GM12878 (cell line): Measurements from ENCODE around the gene TMEM209. TPM values are rescaled to one million over a fixed set of nuclear protein-coding genes. Genes with fewer than 3 reads are reported as not detected.

Experiments used
- ATAC-seq: fragments of 200-7000 bp; cut with Tn5 transposase; 3 replicates; pipeline ENCODE4 v1.9.1; 2020; ENCODE audit warnings: mild to moderate bottlenecking, moderate library complexity
- BruUV-seq: library from RNA; stranded (reverse); fragments of 400-500 nt; replicated peaks from 2 replicates; lab custom pipeline; 2021; lab: Mats Ljungman, UMichigan
- CTCF ChIA-PET: fragments of 300-600 bp; sonication (Branson Sonifier 250); formaldehyde crosslinking; extraction: SDS; loops from one replicate; lab custom pipeline; 2021; ENCODE audit warnings: inconsistent platforms; lab: Yijun Ruan, JAX
- POLR2A ChIA-PET: fragments of 350-600 bp; formaldehyde crosslinking; extraction: SDS; loops from one replicate; lab custom pipeline; 2021; ENCODE audit warnings: inconsistent platforms; lab: Charles Lee
- RAD21 ChIA-PET: fragments of 300-600 bp; sonication (Branson Sonifier 250); formaldehyde crosslinking; loops from one replicate; lab custom pipeline; 2023; ENCODE audit warnings: antibody characterized with exemption; ENCODE audit not compliant: unreplicated experiment; lab: Charles Lee
- SMC1A ChIA-PET: fragments of 300-600 bp; sonication (Branson Sonifier 250); formaldehyde crosslinking; loops from one replicate; lab custom pipeline; 2023; ENCODE audit not compliant: unreplicated experiment, uncharacterized antibody; lab: Charles Lee
- DNase-seq: peaks from one replicate; pipeline ENCODE4 v3.0.0-alpha.2; 2011; ENCODE audit warnings: low read depth, low spot score
- FAIRE-seq: peaks from 3 replicates; lab custom pipeline; 2011; peaks lifted over from hg19 to GRCh38; lab: Jason Lieb, UNC
- H2AFZ ChIP-seq: 2 replicates; pipeline ENCODE4 v1.6.0; 2011; ENCODE audit warnings: low read depth, low read length, control low read depth; ENCODE audit not compliant: control insufficient read depth
- H3K27ac ChIP-seq: 2 replicates; pipeline ENCODE4 v1.5.1; 2011; ENCODE audit warnings: control low read depth; ENCODE audit not compliant: control insufficient read depth, insufficient read depth
- H3K27me3 ChIP-seq, 2 experiments: replicated peaks in 1 of 2; 2 replicates each; pipeline versions ENCODE4 v1.6.0 to v1.6.1; 2011; ENCODE audit warnings: low read length in 1 of 2; ENCODE audit not compliant: control insufficient read depth in 2 of 2, insufficient read depth in 2 of 2
- H3K36me3 ChIP-seq, 2 experiments: 2 replicates each; pipeline ENCODE4 v1.5.1; 2011; ENCODE audit warnings: low read length in 1 of 2; ENCODE audit not compliant: control insufficient read depth in 2 of 2, insufficient read depth in 2 of 2
- H3K4me1 ChIP-seq: 2 replicates; pipeline ENCODE4 v1.6.1; 2011; ENCODE audit warnings: mild to moderate bottlenecking, low read length, moderate library complexity, mixed read lengths; ENCODE audit not compliant: control insufficient read depth, insufficient read depth
- H3K4me2 ChIP-seq: 2 replicates; pipeline ENCODE4 v1.6.0; 2011; ENCODE audit warnings: control low read depth; ENCODE audit not compliant: control insufficient read depth, insufficient read depth
- H3K4me3 ChIP-seq: fragments of 200-600 bp; sonication (generic); 2 replicates; pipeline ENCODE4 v1.5.1; 2016
- H3K79me2 ChIP-seq: 2 replicates; pipeline ENCODE4 v1.6.0; 2011; ENCODE audit warnings: low read length; ENCODE audit not compliant: control insufficient read depth, insufficient read depth
- H3K9ac ChIP-seq: 2 replicates; pipeline ENCODE4 v1.8.0; 2011; ENCODE audit warnings: low read length, control low read depth, mixed read lengths; ENCODE audit not compliant: control insufficient read depth, insufficient read depth
- H3K9me3 ChIP-seq: replicated peaks from 3 replicates; pipeline ENCODE4 v1.5.1; 2011; ENCODE audit warnings: mild to moderate bottlenecking, low read length; ENCODE audit not compliant: control insufficient read depth, insufficient read depth
- H4K20me1 ChIP-seq: 2 replicates; pipeline ENCODE4 v1.6.0; 2011; ENCODE audit not compliant: control insufficient read depth, insufficient read depth
- BCL3 ChIP-seq: IDR thresholded peaks from 2 replicates; pipeline ENCODE4 v1.6.1; 2011; ENCODE audit warnings: borderline replicate concordance, low read depth, mild to moderate bottlenecking, moderate library complexity, low read length; ENCODE audit not compliant: insufficient read depth, poor library complexity, severe bottlenecking
- CEBPZ ChIP-seq: fragments of 150-350 bp; IDR thresholded peaks from 2 replicates; pipeline ENCODE4 v1.6.1; 2016; ENCODE audit warnings: low read depth, low read length
- E2F4 ChIP-seq: IDR thresholded peaks from 2 replicates; pipeline ENCODE4 v1.6.1; 2012; ENCODE audit warnings: low read depth, low read length, improper control_type of control experiment
- EGR1 ChIP-seq, 2 experiments: IDR thresholded peaks; 1 replicate in 1 of 2; 2 replicates in 1 of 2; pipeline ENCODE4 v1.6.1; 2011 to 2012; ENCODE audit warnings: low read depth in 2 of 2, low read length in 2 of 2, borderline replicate concordance in 1 of 2, mild to moderate bottlenecking in 1 of 2, moderate library complexity in 1 of 2
- ETV6 ChIP-seq, 2 experiments: fragments of 450-650 bp in 1 of 2; IDR thresholded peaks in 1 of 2; conservative IDR thresholded peaks in 1 of 2; 2 replicates each; pipeline ENCODE4 v1.6.1; 2014; ENCODE audit warnings: antibody characterized with exemption in 1 of 2, borderline replicate concordance in 1 of 2, low read depth in 1 of 2, mild to moderate bottlenecking in 1 of 2, moderate library complexity in 1 of 2
- IKZF2 ChIP-seq, 2 experiments: fragments of 450-650 bp; IDR thresholded peaks; 2 replicates each; pipeline ENCODE4 v1.6.1; 2017; ENCODE audit warnings: mild to moderate bottlenecking in 2 of 2, moderate library complexity in 2 of 2
- IRF4 ChIP-seq: IDR thresholded peaks from 2 replicates; pipeline ENCODE4 v1.6.1; 2011; ENCODE audit warnings: low read depth, low read length
- NR2C1 ChIP-seq: fragments of 450-650 bp; IDR thresholded peaks from 2 replicates; pipeline ENCODE4 v1.6.1; 2017; ENCODE audit warnings: antibody characterized with exemption, mild to moderate bottlenecking, moderate library complexity
- RB1 ChIP-seq: fragments of 450-650 bp; formaldehyde crosslinking; IDR thresholded peaks from 2 replicates; pipeline ENCODE4 v1.6.1; 2017; ENCODE audit warnings: mild to moderate bottlenecking, borderline replicate concordance
- RBBP5 ChIP-seq: fragments of 200-600 bp; sonication (generic); conservative IDR thresholded peaks from 2 replicates; pipeline ENCODE4 v1.6.1; 2016
- SIX5 ChIP-seq: IDR thresholded peaks from 2 replicates; pipeline ENCODE4 v1.6.1; 2011; ENCODE audit warnings: mild to moderate bottlenecking, low read depth, low read length, moderate library complexity; ENCODE audit not compliant: severe bottlenecking
- SRF ChIP-seq, 2 experiments: IDR thresholded peaks; 2 replicates each; pipeline ENCODE4 v1.6.1; 2011; ENCODE audit warnings: low read depth in 2 of 2, low read length in 2 of 2, mild to moderate bottlenecking in 1 of 2, moderate library complexity in 1 of 2
- STAT3 ChIP-seq: IDR thresholded peaks from 2 replicates; pipeline ENCODE4 v1.6.1; 2011; ENCODE audit warnings: low read depth, low read length, improper control_type of control experiment
- TBL1XR1 ChIP-seq: IDR thresholded peaks from 2 replicates; pipeline ENCODE4 v1.6.1; 2012; ENCODE audit warnings: low read depth, low read length, improper control_type of control experiment
- ZBTB4 ChIP-seq: fragments of 450-650 bp; formaldehyde crosslinking; IDR thresholded peaks from 2 replicates; pipeline ENCODE4 v1.4.0; 2022; ENCODE audit warnings: mild to moderate bottlenecking, moderate library complexity
- WGBS: methylation state at CpG from one replicate; pipeline ENCODE4 v1.1.6; 2016; ENCODE audit warnings: low lambda C conversion rate; ENCODE audit not compliant: insufficient replicate concordance, insufficient coverage; ENCODE audit errors: missing lambda C conversion rate; 5-methylcytosine and 5-hydroxymethylcytosine counted together
- in situ Hi-C: fragments of 300-500 bp; cut with MboI; formaldehyde crosslinking; loops from 9 replicates; pipeline ENCODE4 v1.14.3; 2018; ENCODE audit warnings: mixed read lengths
- intact Hi-C: fragments of 100-400 bp; cut with micrococcal nuclease; formaldehyde crosslinking; loops from one replicate; pipeline ENCODE4 v1.14.2; 2022; ENCODE audit not compliant: unreplicated experiment
- polyA plus RNA-seq, 11 experiments: library from polyadenylated mRNA; depleted of rRNA in 4 of 11; unstranded in 6 of 11; stranded (reverse) in 5 of 11; fragments of >200 nt; fragmentation: Nextera tagmentation in 4 of 11; fragmentation: Illumina TruSeq in 1 of 11; extraction: Ambion mirVana in 4 of 11; extraction: Trizol in 1 of 11; gene quantifications; 1 replicate in 1 of 11; 2 replicates in 10 of 11; pipeline versions ENCODE4 v1.2.1 to v1.2.3, GENCODE V29; 2011 to 2016; ENCODE audit warnings: inconsistent platforms in 2 of 11, missing spikeins in 2 of 11, low read depth in 1 of 11
- total RNA-seq, 4 experiments: library from RNA; depleted of rRNA in 3 of 4; stranded (reverse); fragments of >200 nt in 3 of 4; fragmentation: Illumina TruSeq in 1 of 4; extraction: Trizol in 1 of 4; gene quantifications; 2 replicates each; pipeline versions ENCODE4 v1.2.1 to v1.2.3, GENCODE V29; 2013 to 2021

The TMEM209 gene
- total and polyA plus RNA-seq, 10 of the 15 experiments (the other 5 are each of a cell fraction or from before 2014, with no cell fraction given), result 22.1 to 41.2 (median 35.1) TPM

GRCh38 chr7:130129011-130129411, 76.2 kb downstream of the TMEM209 start:
- H4K20me1 ChIP-seq, result no peaks in the 10 kb centered on the region
- ChIA-PET SMC1A (interaction anchor here (0.7 kb wide), 1 partner anchor 15 kb away, joined by 3 read pairs; no protein-coding TSS in a partner anchor), CTCF (no interaction called here), POLR2A (no interaction called here), RAD21 (no interaction called here)
- no peaks in the 10 kb centered on the region for H3K9me3 ChIP-seq
- no peak overlapping the region for H3K27ac ChIP-seq
- DNase-seq, result no peak
- intact Hi-C loops (no loop called here), in situ Hi-C loops (no loop called here)
- 100% methylated on average over 4 of the region's 4 CpGs for WGBS
- no peaks in the 10 kb centered on the region for H3K79me2 ChIP-seq
- no peak overlapping the region for H3K4me3 ChIP-seq
- no peak overlapping the region for H3K9ac ChIP-seq
- no TSS peak for BruUV-seq
- FAIRE-seq, result no peak
- H3K27me3 ChIP-seq, result no peaks in the 10 kb centered on the region
- no peaks in the 10 kb centered on the region for H3K4me1 ChIP-seq
- ATAC-seq, result no peak
- peaks cover 2 to 15% of the 10 kb centered on the region in 2 experiments for H3K36me3 ChIP-seq
- H3K4me2 ChIP-seq, result no peak overlapping the region
- no peak overlapping the region for H2AFZ ChIP-seq
- TF ChIP-seq RB1 (no peak), CEBPZ (no peak), NR2C1 (no peak), RBBP5 (no peak), EGR1 (IDR thresholded peaks at IDR 0.05; ENCODE audit: borderline replicate concordance in 1 of 2, low read depth in 2 of 2, low read length in 2 of 2) (no peak), ETV6 (conservative IDR thresholded peaks at IDR 0.05 in 1 of 2, IDR thresholded peaks at IDR 0.05 in 1 of 2; ENCODE audit: borderline replicate concordance in 1 of 2, low read depth in 1 of 2) (no peak), E2F4 (no peak), IKZF2 (IDR thresholded peaks at IDR 0.05) (no peak), TBL1XR1 (no peak), ZBTB4 (CRISPR knock-in tag) (no peak), IRF4 (no peak), SRF (IDR thresholded peaks at IDR 0.05; ENCODE audit: low read depth in 2 of 2, low read length in 2 of 2) (no peak), SIX5 (no peak), BCL3 (no peak), STAT3 (no peak)
